HepG2 (cell line): ENCODE results near the gene BEAN1. TPM values are rescaled to one million over a fixed set of nuclear protein-coding genes. Genes with fewer than 3 reads are reported as not detected.

ENCODE experiments used
- ATAC-seq: fragments of 200-7000 bp; cut with Tn5 transposase; 3 replicates; pipeline ENCODE4 v1.9.1; 2020; ENCODE audit warnings: mild to moderate bottlenecking, moderate library complexity
- BruUV-seq: library from RNA; stranded (reverse); fragments of 400-500 nt; replicated peaks from 2 replicates; lab custom pipeline; 2021; lab: Mats Ljungman, UMichigan
- CTCF ChIA-PET: fragments of 300-600 bp; formaldehyde crosslinking; extraction: SDS; loops from one replicate; lab custom pipeline; 2021; ENCODE audit warnings: low total read pairs, inconsistent platforms, low intra/inter-chr PET ratio; lab: Yijun Ruan, JAX
- POLR2A ChIA-PET: fragments of 350-600 bp; sonication (Branson Sonifier 250); formaldehyde crosslinking; loops from one replicate; lab custom pipeline; 2020; ENCODE audit warnings: antibody characterized with exemption, inconsistent platforms; lab: Yijun Ruan, JAX
- DNase-seq: peaks from one replicate; pipeline ENCODE4 v3.0.0-alpha.2; 2015; ENCODE audit warnings: low spot score
- FAIRE-seq: peaks from 3 replicates; lab custom pipeline; 2011; peaks lifted over from hg19 to GRCh38; lab: Jason Lieb, UNC
- H2AFZ ChIP-seq: one replicate; pipeline ENCODE4 v1.6.1; 2011; ENCODE audit warnings: low read length, inconsistent platforms
- H3K27ac ChIP-seq: fragments of 300-600 bp; 3 replicates; pipeline ENCODE4 v1.8.0; 2011; ENCODE audit warnings: mixed run types, mild to moderate bottlenecking, mixed read lengths, low read length, inconsistent platforms; ENCODE audit not compliant: insufficient read depth; ENCODE audit errors: extremely low read length
- H3K27me3 ChIP-seq, 2 experiments: fragments of 200-600 bp in 1 of 2; 2 replicates in 1 of 2; 3 replicates in 1 of 2; pipeline versions ENCODE4 v1.6.0 to v1.8.0; 2011; ENCODE audit warnings: low read length in 2 of 2, mild to moderate bottlenecking in 2 of 2, moderate library complexity in 2 of 2, inconsistent platforms in 1 of 2; ENCODE audit not compliant: insufficient read depth in 2 of 2, control insufficient read depth in 1 of 2
- H3K36me3 ChIP-seq, 2 experiments: fragments of 200-600 bp in 1 of 2; replicated peaks in 1 of 2; 2 replicates in 1 of 2; 3 replicates in 1 of 2; pipeline versions ENCODE4 v1.5.1 to v1.8.0; 2011; ENCODE audit warnings: low read length in 2 of 2, inconsistent platforms in 1 of 2; ENCODE audit not compliant: insufficient read depth in 2 of 2, control insufficient read depth in 1 of 2
- H3K4me1 ChIP-seq: 2 replicates; pipeline ENCODE4 v1.5.1; 2012; ENCODE audit warnings: low read length, inconsistent platforms; ENCODE audit not compliant: insufficient read depth
- H3K4me2 ChIP-seq: 2 replicates; pipeline ENCODE4 v1.6.0; 2011; ENCODE audit warnings: low read depth, low read length, inconsistent platforms
- H3K4me3 ChIP-seq, 3 experiments: fragments of 200-600 bp in 1 of 3; sonication (generic), shearing (Covaris generic) in 1 of 3; replicated peaks in 1 of 3; 2 replicates each; pipeline ENCODE4 v1.5.1; 2011 to 2016; ENCODE audit warnings: low read length in 3 of 3, inconsistent platforms in 2 of 3, low read depth in 2 of 3, mild to moderate bottlenecking in 2 of 3, control low read depth in 1 of 3, mixed read lengths in 1 of 3; ENCODE audit not compliant: insufficient read depth in 1 of 3
- H3K79me2 ChIP-seq: one replicate; pipeline ENCODE4 v1.6.1; 2011; ENCODE audit warnings: low read length, inconsistent platforms; ENCODE audit not compliant: insufficient read depth
- H3K9ac ChIP-seq: 2 replicates; pipeline ENCODE4 v1.6.0; 2011; ENCODE audit warnings: mild to moderate bottlenecking, low read depth, low read length, inconsistent platforms; ENCODE audit not compliant: insufficient read depth
- H3K9me3 ChIP-seq: 2 replicates; pipeline ENCODE4 v1.5.1; 2012; ENCODE audit warnings: mild to moderate bottlenecking, low read length
- H4K20me1 ChIP-seq: 2 replicates; pipeline ENCODE4 v1.6.0; 2011; ENCODE audit warnings: inconsistent platforms, mild to moderate bottlenecking, low read length, moderate library complexity; ENCODE audit not compliant: insufficient read depth
- FOXJ3 ChIP-seq: sonication (generic); formaldehyde crosslinking; IDR thresholded peaks from 2 replicates; pipeline ENCODE4 v1.4.0; 2020; ENCODE audit warnings: missing genetic modification reagents, mild to moderate bottlenecking, borderline replicate concordance
- GATAD2A ChIP-seq: IDR thresholded peaks from 2 replicates; pipeline ENCODE4 v1.6.1; 2016
- HDAC6 ChIP-seq: fragments of 200-600 bp; sonication (generic); IDR thresholded peaks from 2 replicates; pipeline ENCODE4 v1.7.0; 2017; ENCODE audit warnings: mild to moderate bottlenecking, antibody characterized with exemption, low read length, low read depth
- HOXA5 ChIP-seq: sonication (generic); formaldehyde crosslinking; IDR thresholded peaks from 2 replicates; pipeline ENCODE4 v1.4.0; 2020; ENCODE audit warnings: missing genetic modification reagents
- KDM5B ChIP-seq: sonication (generic); formaldehyde crosslinking; IDR thresholded peaks from 2 replicates; pipeline ENCODE4 v1.4.0; 2020; ENCODE audit warnings: missing genetic modification reagents, mild to moderate bottlenecking, borderline replicate concordance
- PCBP2 ChIP-seq: fragments of 200-400 bp; formaldehyde crosslinking; optimal IDR thresholded peaks from 2 replicates; pipeline ENCODE3; 2018; ENCODE audit warnings: low read length, low read depth; ENCODE audit not compliant: poor library complexity, severe bottlenecking
- RBFOX2 ChIP-seq: fragments of 200-400 bp; formaldehyde crosslinking; IDR thresholded peaks from 2 replicates; pipeline ENCODE4 v1.6.1; 2017; ENCODE audit warnings: low read depth, mild to moderate bottlenecking, low read length
- REL ChIP-seq: sonication (generic); formaldehyde crosslinking; conservative IDR thresholded peaks from 2 replicates; pipeline ENCODE4 v1.8.0; 2022; ENCODE audit warnings: mild to moderate bottlenecking, missing genetic modification reagents, moderate library complexity
- ZBTB7B ChIP-seq: sonication (generic); formaldehyde crosslinking; IDR thresholded peaks from 2 replicates; pipeline ENCODE4 v1.4.0; 2020; ENCODE audit warnings: missing genetic modification reagents
- ZFY ChIP-seq: sonication (generic); formaldehyde crosslinking; IDR thresholded peaks from 2 replicates; pipeline ENCODE4 v1.4.0; 2020; ENCODE audit warnings: missing genetic modification reagents
- ZNF318 ChIP-seq: sonication (generic); formaldehyde crosslinking; IDR thresholded peaks from 2 replicates; pipeline ENCODE4 v1.4.0; 2020; ENCODE audit warnings: mild to moderate bottlenecking, missing genetic modification reagents
- ZNF34 ChIP-seq: sonication (generic); formaldehyde crosslinking; IDR thresholded peaks from 2 replicates; pipeline ENCODE4 v1.4.0; 2020; ENCODE audit warnings: mild to moderate bottlenecking, missing genetic modification reagents, borderline replicate concordance
- ZNF350 ChIP-seq: sonication (generic); formaldehyde crosslinking; IDR thresholded peaks from 2 replicates; pipeline ENCODE4 v1.4.0; 2020; ENCODE audit warnings: mild to moderate bottlenecking, low read depth, missing genetic modification reagents, borderline replicate concordance
- ZNF562 ChIP-seq: sonication (generic); formaldehyde crosslinking; IDR thresholded peaks from 2 replicates; pipeline ENCODE4 v1.8.0; 2022; ENCODE audit warnings: missing genetic modification reagents, borderline replicate concordance
- ZNF777 ChIP-seq: sonication (generic); formaldehyde crosslinking; IDR thresholded peaks from 2 replicates; pipeline ENCODE4 v1.4.0; 2020; ENCODE audit warnings: missing genetic modification reagents
- WGBS: methylation state at CpG from one replicate; pipeline ENCODE4 v1.1.6; 2017; ENCODE audit warnings: low lambda C conversion rate; 5-methylcytosine and 5-hydroxymethylcytosine counted together
- in situ Hi-C: cut with HindIII; loops from 2 replicates; pipeline ENCODE4 v1.10.0; 2017; ENCODE audit warnings: low pct_unique_long_range_greater_than_20kb; ENCODE audit not compliant: extremely low pct_ligation_motif_present
- intact Hi-C: fragments of 100-400 bp; cut with micrococcal nuclease; formaldehyde crosslinking; loops from one replicate; pipeline ENCODE4 v1.10.0; 2022; ENCODE audit not compliant: unreplicated experiment
- polyA plus RNA-seq, 8 experiments: library from polyadenylated mRNA; depleted of rRNA in 3 of 8; stranded (reverse) in 7 of 8; unstranded in 1 of 8; fragments of >200 nt; fragmentation: Illumina TruSeq in 4 of 8; extraction: Trizol in 4 of 8; gene quantifications; 2 replicates each; pipeline versions ENCODE4 v1.2.1 to v1.2.3, GENCODE V29; 2011 to 2016; ENCODE audit warnings: low read depth in 4 of 8, missing spikeins in 1 of 8, mixed read lengths in 1 of 8; ENCODE audit not compliant: insufficient read depth in 1 of 8
- total RNA-seq, 5 experiments: library from RNA; depleted of rRNA; stranded (reverse); fragments of >200 nt; fragmentation: Illumina TruSeq; extraction: Trizol; gene quantifications; 2 replicates each; pipeline ENCODE4 v1.2.3, GENCODE V29; 2016; ENCODE audit warnings: low read depth in 1 of 5
- TF ChIP-seq, protein P1 (sequence below): IDR thresholded peaks from 2 replicates; pipeline ENCODE4 v1.6.1; 2016; ENCODE audit warnings: control low read depth

BEAN1 gene
- total and polyA plus RNA-seq, 2 of the 13 experiments (the other 11 are each of a cell fraction or from before 2014, with no cell fraction given) = 0.53 to 1.4 TPM

DNA sequence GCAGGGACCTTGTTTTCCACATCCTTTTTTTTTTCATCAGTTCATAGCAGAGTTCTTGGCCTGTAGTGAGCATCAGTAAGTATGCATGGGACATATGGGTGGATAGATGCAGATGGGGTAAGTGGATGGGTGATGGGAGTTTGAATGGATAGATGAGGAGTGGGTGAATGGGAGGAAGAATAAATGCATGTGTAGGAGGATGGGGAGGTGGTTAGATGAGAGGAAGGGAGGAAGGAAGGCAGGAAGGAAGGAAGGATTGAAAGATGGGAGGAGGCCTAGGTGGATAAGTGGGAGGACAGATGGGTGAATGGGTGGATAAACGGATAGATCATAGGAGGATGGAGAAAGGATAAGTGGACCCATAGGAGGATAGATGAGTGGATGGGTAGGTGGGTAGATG, 3.9 kb upstream of the BEAN1 start:
- FAIRE-seq (no peak), DNase-seq (no peak), ATAC-seq (no peak)
- 2% methylated on average over 1 of the region's 1 CpG for WGBS
- H3K4me2 ChIP-seq = no peak overlapping the region
- no peaks in the 10 kb centered on the region for H3K9me3 ChIP-seq
- ChIA-PET POLR2A (interaction anchor here (1.0 kb wide), 1 partner anchor 10 kb away, joined by 5 read pairs; no protein-coding TSS in a partner anchor), CTCF (no interaction called here)
- BruUV-seq = no TSS peak
- H3K4me3 ChIP-seq = no peak overlapping the region
- H3K36me3 ChIP-seq = no peaks in the 10 kb centered on the region
- no peaks in the 10 kb centered on the region for H3K79me2 ChIP-seq
- intact Hi-C loops = no loop called here
- no peak overlapping the region for H3K9ac ChIP-seq
- no peak overlapping the region for H3K27ac ChIP-seq
- H4K20me1 ChIP-seq = no peaks in the 10 kb centered on the region
- in situ Hi-C loops = loop anchor here (25.0 kb wide), 1 partner anchor 439 kb away; no protein-coding TSS in a partner anchor
- H3K4me1 ChIP-seq = peaks cover 33% of the 10 kb centered on the region
- no peak overlapping the region for H2AFZ ChIP-seq
- H3K27me3 ChIP-seq = peaks cover 14 to 66% of the 10 kb centered on the region in 2 experiments
- TF ChIP-seq HOXA5 = no peak
- no peak for TF ChIP-seq HDAC6
- no peak for TF ChIP-seq ZNF318 (CRISPR knock-in tag)
- TF ChIP-seq RBFOX2 = no peak
- TF ChIP-seq KDM5B (CRISPR knock-in tag) = no peak
- TF ChIP-seq ZNF777 = no peak
- TF ChIP-seq ZNF350 = no peak
- no peak for TF ChIP-seq ZFY (CRISPR knock-in tag)
- TF ChIP-seq ZNF34 (CRISPR knock-in tag) = no peak
- TF ChIP-seq ZBTB7B (CRISPR knock-in tag) = no peak
- no peak for TF ChIP-seq GATAD2A (CRISPR knock-in tag)
- no peak for TF ChIP-seq REL
- no peak for TF ChIP-seq PCBP2
- no peak for TF ChIP-seq ZNF562 (CRISPR knock-in tag)
- no peak for TF ChIP-seq FOXJ3 (CRISPR knock-in tag)
- TF ChIP-seq, protein P1, sequence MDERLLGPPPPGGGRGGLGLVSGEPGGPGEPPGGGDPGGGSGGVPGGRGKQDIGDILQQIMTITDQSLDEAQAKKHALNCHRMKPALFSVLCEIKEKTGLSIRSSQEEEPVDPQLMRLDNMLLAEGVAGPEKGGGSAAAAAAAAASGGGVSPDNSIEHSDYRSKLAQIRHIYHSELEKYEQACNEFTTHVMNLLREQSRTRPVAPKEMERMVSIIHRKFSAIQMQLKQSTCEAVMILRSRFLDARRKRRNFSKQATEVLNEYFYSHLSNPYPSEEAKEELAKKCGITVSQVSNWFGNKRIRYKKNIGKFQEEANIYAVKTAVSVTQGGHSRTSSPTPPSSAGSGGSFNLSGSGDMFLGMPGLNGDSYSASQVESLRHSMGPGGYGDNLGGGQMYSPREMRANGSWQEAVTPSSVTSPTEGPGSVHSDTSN (CRISPR knock-in tag) = no peak
